ENCODE results near the gene PNPLA7. TPM values are rescaled to one million over a fixed set of nuclear protein-coding genes. Genes with fewer than 3 reads are reported as not detected.

PNPLA7 gene
- 0.13 and 0.32 TPM in 2 replicates for total RNA-seq

GRCh38 chr9:137550231-137550621 lies at the start of gene PNPLA7:
TSS of gene PNPLA7 (minus strand) at chr9:137550402. CDS start at chr9:137550197, 205 bp downstream.

GRCh38 chr9:137590469-137591383 lies 40.5 kb upstream of the PNPLA7 start, which contains the start of gene ZMYND19:
TSS of gene ZMYND19 (minus strand) at chr9:137590512. CDS start at chr9:137590263, 249 bp downstream.

GRCh38 chr9:137578518-137579258 lies 28.5 kb upstream of the PNPLA7 start, which contains the start of gene DPH7:
TSS of gene DPH7 (minus strand) at chr9:137578925. CDS start at chr9:137578777, 148 bp downstream.

GRCh38 chr9:137551264-137552021 lies 1.2 kb upstream of the PNPLA7 start, which contains the start of gene MRPL41:
TSS of gene MRPL41 (plus strand) at chr9:137551879. CDS start at chr9:137552082, 203 bp downstream.

GRCh38 chr9:137459152-137459600 lies 91.0 kb downstream of the PNPLA7 start, which contains the start of gene NSMF:
TSS of gene NSMF (minus strand) at chr9:137459334. CDS start at chr9:137459102, 232 bp downstream.

GRCh38 chr9:137441289-137441934 lies 108.8 kb downstream of the PNPLA7 start, which contains the start of gene ENTPD8:
TSS of gene ENTPD8 (minus strand) at chr9:137441357. CDS start at chr9:137438285, 3,072 bp downstream.

GRCh38 chr9:137422604-137423513 lies 127.3 kb downstream of the PNPLA7 start, which contains the start of the genes EXD3 and NOXA1:
TSS of gene EXD3 (minus strand) at chr9:137423162. CDS start at chr9:137395357, 27,805 bp downstream.
TSS of gene NOXA1 (plus strand) at chr9:137423393. CDS start at chr9:137423530, 137 bp downstream.

Other genes with a start within 250 kb of the PNPLA7 start
- gene NRARP, start 248.1 kb downstream of the PNPLA7 start, total RNA-seq = 0.78 and 1.8 TPM in 2 replicates
- gene EXD3, start 127.2 kb downstream of the PNPLA7 start, total RNA-seq = 4.8 and 9.7 TPM in 2 replicates
- 0.26 TPM in 1 of 2 replicates, not detected in the other for gene NOXA1, start 127.0 kb downstream of the PNPLA7 start, total RNA-seq
- gene ENTPD8, start 109.0 kb downstream of the PNPLA7 start, total RNA-seq = not detected in 2 replicates
- 27.4 and 49.7 TPM in 2 replicates for gene NSMF, start 91.1 kb downstream of the PNPLA7 start, total RNA-seq
- 50.5 and 100 TPM in 2 replicates for gene MRPL41, start 1.5 kb upstream of the PNPLA7 start, total RNA-seq
- gene DPH7, start 28.5 kb upstream of the PNPLA7 start, total RNA-seq = 23.2 and 23.4 TPM in 2 replicates
- 16.9 and 19.4 TPM in 2 replicates for gene ZMYND19, start 40.1 kb upstream of the PNPLA7 start, total RNA-seq
- 16.2 and 25.2 TPM in 2 replicates for gene ARRDC1, start 55.3 kb upstream of the PNPLA7 start, total RNA-seq
- gene EHMT1, start 68.6 kb upstream of the PNPLA7 start, total RNA-seq = 44.8 and 45.5 TPM in 2 replicates

Measured in epithelial cell of alveolus of lung (primary cell).